NCI-H774 (cell line): ENCODE data around the gene TBCK.
"Not testable (repeated sequence)": the region's sequence is repeated elsewhere in the genome, so short reads cannot be mapped to it uniquely, and the experiment has no call there.

Source experiments
- DNase-seq: peaks from one replicate; lab custom pipeline; 2025; lab: John Stamatoyannopoulos, UW

Gene TBCK

GRCh38 chr4:106321168-106321567 lies 5.2 kb upstream of the TBCK start:
- not testable (repeated sequence) for DNase-seq

GRCh38 chr4:106320235-106320634 lies 4.2 kb upstream of the TBCK start:
- no peak for DNase-seq

- no peak for DNase-seq
Observed at GRCh38 chr4:106318511-106318910, 2.5 kb upstream of the TBCK start.

- DNase-seq, result no peak
Observed at GRCh38 chr4:106317815-106318214, 1.8 kb upstream of the TBCK start.

GRCh38 chr4:106316773-106317409 lies 882 bp upstream of the TBCK start:
- DNase-seq, result no peak

GRCh38 chr4:106315476-106315967 lies 487 bp downstream of the TBCK start:
- no peak for DNase-seq

GRCh38 chr4:106314960-106315359 lies 1.0 kb downstream of the TBCK start:
- no peak for DNase-seq

- no peak for DNase-seq
Observed at GRCh38 chr4:106312997-106313522, 2.9 kb downstream of the TBCK start.

GRCh38 chr4:106312377-106312776 lies 3.6 kb downstream of the TBCK start:
- DNase-seq, result no peak

GRCh38 chr4:106306561-106306960 lies 9.4 kb downstream of the TBCK start:
- no peak for DNase-seq

GRCh38 chr4:106305435-106306055 lies 10.5 kb downstream of the TBCK start:
- no peak for DNase-seq

GRCh38 chr4:106304632-106305031 lies 11.4 kb downstream of the TBCK start:
- no peak for DNase-seq

GRCh38 chr4:106303548-106304281 lies 12.3 kb downstream of the TBCK start:
- DNase-seq, result no peak

GRCh38 chr4:106302062-106302438 lies 14.0 kb downstream of the TBCK start:
- DNase-seq, result no peak

GRCh38 chr4:106301393-106302061 lies 14.5 kb downstream of the TBCK start:
- no peak for DNase-seq

- no peak for DNase-seq
Observed at GRCh38 chr4:106299977-106300376, 16.0 kb downstream of the TBCK start.

GRCh38 chr4:106297245-106298035 lies 18.6 kb downstream of the TBCK start:
- no peak for DNase-seq

GRCh38 chr4:106294062-106294461 lies 21.9 kb downstream of the TBCK start:
- DNase-seq, result no peak

- DNase-seq, result no peak
Observed at GRCh38 chr4:106291678-106292077, 24.3 kb downstream of the TBCK start.

GRCh38 chr4:106289737-106290136 lies 26.3 kb downstream of the TBCK start:
- DNase-seq, result no peak

GRCh38 chr4:106287353-106287969 lies 28.5 kb downstream of the TBCK start:
- no peak for DNase-seq
